ENCODE results near the gene MRPS27.

The MRPS27 gene
- long read RNA-seq, donor 1, transcript MRPS27-201 (11 exons, 2,785 nt) = major isoform, 10 of 11 reads
- long read RNA-seq, donor 1, partial matches to known transcripts = 0 of 11 reads
- long read RNA-seq, donor 1, other reads (novel, unspliced or antisense) = 0 of 11 reads
- long read RNA-seq, donor 2, transcript MRPS27-201 (11 exons, 2,785 nt) = major isoform, 9 of 10 reads
- long read RNA-seq, donor 2, partial matches to known transcripts = 0 of 10 reads
- long read RNA-seq, donor 2, other reads (novel, unspliced or antisense) = 0 of 10 reads
- long read RNA-seq, donor 3, transcript MRPS27-201 (11 exons, 2,785 nt) = major isoform, 16 of 16 reads
- long read RNA-seq, donor 3, partial matches to known transcripts = 0 of 16 reads
- long read RNA-seq, donor 3, other reads (novel, unspliced or antisense) = 0 of 16 reads
- long read RNA-seq, donor 4, transcript MRPS27-201 (11 exons, 2,785 nt) = major isoform, 21 of 36 reads
- long read RNA-seq, donor 4, partial matches to known transcripts = 15 of 36 reads
- long read RNA-seq, donor 4, other reads (novel, unspliced or antisense) = 0 of 36 reads
- long read RNA-seq, donor 5, transcript MRPS27-201 (11 exons, 2,785 nt) = major isoform, 12 of 18 reads
- long read RNA-seq, donor 5, transcript MRPS27-202 (11 exons, 2,628 nt) = minor isoform, 5 of 18 reads
- long read RNA-seq, donor 5, partial matches to known transcripts = 0 of 18 reads
- long read RNA-seq, donor 5, other reads (novel, unspliced or antisense) = 0 of 18 reads
- long read RNA-seq, donor 6, transcript MRPS27-201 (11 exons, 2,785 nt) = major isoform, 9 of 17 reads
- long read RNA-seq, donor 6, partial matches to known transcripts = 8 of 17 reads
- long read RNA-seq, donor 6, other reads (novel, unspliced or antisense) = 0 of 17 reads
- long read RNA-seq, donor 7, transcript MRPS27-201 (11 exons, 2,785 nt) = major isoform, 24 of 29 reads
- long read RNA-seq, donor 7, partial matches to known transcripts = 5 of 29 reads
- long read RNA-seq, donor 7, other reads (novel, unspliced or antisense) = 0 of 29 reads
- long read RNA-seq, donor 8, transcript MRPS27-201 (11 exons, 2,785 nt) = major isoform, 14 of 19 reads
- long read RNA-seq, donor 8, partial matches to known transcripts = 5 of 19 reads
- long read RNA-seq, donor 8, other reads (novel, unspliced or antisense) = 0 of 19 reads

- DNase-seq = peak; percentile 97
Measured at GRCh38 chr5:72319976-72320752, at the start of gene MRPS27, which contains the start of gene PTCD2. MRPS27 (minus strand) TSS chr5:72320240; CDS start chr5:72320221, 19 bp downstream. PTCD2 (plus strand) TSS chr5:72320373; CDS start chr5:72320383, 10 bp downstream.

GRCh38 chr5:72369711-72370110, 49.7 kb upstream of the MRPS27 start:
- no peak for DNase-seq

- no peak for DNase-seq
Measured at GRCh38 chr5:72369301-72369700, 49.3 kb upstream of the MRPS27 start.

GRCh38 chr5:72368271-72368670, 48.2 kb upstream of the MRPS27 start:
- DNase-seq = no peak

- DNase-seq = peak; percentile 23
Measured at GRCh38 chr5:72366324-72366976, 46.4 kb upstream of the MRPS27 start.

- DNase-seq = no peak
Measured at GRCh38 chr5:72364951-72365350, 44.9 kb upstream of the MRPS27 start.

- DNase-seq = no peak
Measured at GRCh38 chr5:72364171-72364570, 44.1 kb upstream of the MRPS27 start.

- DNase-seq = no peak
Measured at GRCh38 chr5:72363166-72363802, 43.2 kb upstream of the MRPS27 start.

GRCh38 chr5:72359886-72360285, 39.8 kb upstream of the MRPS27 start:
- DNase-seq = no peak

- DNase-seq = no peak
Measured at GRCh38 chr5:72358925-72359324, 38.9 kb upstream of the MRPS27 start.

GRCh38 chr5:72356361-72356760, 36.3 kb upstream of the MRPS27 start:
- DNase-seq = no peak

- no peak for DNase-seq
Measured at GRCh38 chr5:72355706-72356299, 35.8 kb upstream of the MRPS27 start.

- no peak for DNase-seq
Measured at GRCh38 chr5:72353046-72353445, 33.0 kb upstream of the MRPS27 start.

- DNase-seq = no peak
Measured at GRCh38 chr5:72352616-72353015, 32.6 kb upstream of the MRPS27 start.

GRCh38 chr5:72351376-72351775, 31.3 kb upstream of the MRPS27 start:
- no peak for DNase-seq

GRCh38 chr5:72347801-72348308, 27.8 kb upstream of the MRPS27 start:
- DNase-seq = no peak

- no peak for DNase-seq
Measured at GRCh38 chr5:72346398-72346797, 26.4 kb upstream of the MRPS27 start.

GRCh38 chr5:72338689-72339209, 18.7 kb upstream of the MRPS27 start:
- DNase-seq = no peak

GRCh38 chr5:72337159-72337558, 17.1 kb upstream of the MRPS27 start:
- DNase-seq = no peak

- no peak for DNase-seq
Measured at GRCh38 chr5:72330712-72331111, 10.7 kb upstream of the MRPS27 start.
